ENCODE results near the gene TXNDC11.

TXNDC11 gene

GRCh38 chr16:11679941-11680911 lies 62.4 kb downstream of the TXNDC11 start:
- Mint-ChIP-seq H3K27ac (ENCODE audit: low read depth) (no peak overlapping the region), H3K27me3 (no peaks in the 10 kb centered on the region), H3K36me3 (ENCODE audit: insufficient read depth) (peaks cover 51% of the 10 kb centered on the region), H3K4me1 (peaks cover 33% of the 10 kb centered on the region), H3K4me3 (no peak overlapping the region), H3K9me3 (no peaks in the 10 kb centered on the region)
- ATAC-seq (replicated peaks; ENCODE audit: extremely low read depth, poor library complexity, severe bottlenecking) = no peak
- no peak for DNase-seq (ENCODE audit: low spot score in 2 of 2)

DNA sequence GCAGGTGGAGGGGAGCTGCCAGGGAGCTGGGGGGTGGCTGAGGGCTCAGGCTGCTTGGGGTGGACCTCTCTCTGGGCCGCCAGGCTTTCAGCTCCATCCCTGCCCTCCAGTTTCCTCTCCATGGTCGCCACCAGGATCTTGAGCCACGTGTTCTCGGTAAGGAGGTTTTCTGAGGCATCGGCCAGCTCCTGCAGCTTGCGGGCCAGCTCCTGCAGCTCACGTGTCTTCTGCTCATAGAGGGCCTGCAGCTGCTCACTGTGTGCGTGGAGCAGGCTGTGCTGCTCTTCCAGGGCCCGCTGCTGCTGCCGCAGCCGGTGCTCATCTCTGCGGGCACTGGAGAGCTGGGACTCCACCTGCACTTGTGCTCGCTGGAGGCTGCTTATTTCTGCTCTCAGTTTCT lies 63.4 kb downstream of the TXNDC11 start:
- DNase-seq (ENCODE audit: low spot score in 2 of 2) (no peak), ATAC-seq (replicated peaks; ENCODE audit: extremely low read depth, poor library complexity, severe bottlenecking) (no peak)
- H3K4me1 Mint-ChIP-seq = peaks cover 35% of the 10 kb centered on the region
- no peak overlapping the region for H3K4me3 Mint-ChIP-seq
- no peaks in the 10 kb centered on the region for H3K9me3 Mint-ChIP-seq
- H3K36me3 Mint-ChIP-seq (ENCODE audit: insufficient read depth) = peaks cover 46% of the 10 kb centered on the region
- H3K27ac Mint-ChIP-seq (ENCODE audit: low read depth) = no peak overlapping the region
- H3K27me3 Mint-ChIP-seq = no peaks in the 10 kb centered on the region

GRCh38 chr16:11677959-11678881 lies 64.4 kb downstream of the TXNDC11 start:
- H3K36me3 Mint-ChIP-seq (ENCODE audit: insufficient read depth) = peaks cover 37% of the 10 kb centered on the region
- peaks cover 39% of the 10 kb centered on the region for H3K4me1 Mint-ChIP-seq
- H3K9me3 Mint-ChIP-seq = no peaks in the 10 kb centered on the region
- no peak overlapping the region for H3K4me3 Mint-ChIP-seq
- DNase-seq (ENCODE audit: low spot score in 2 of 2) (no peak), ATAC-seq (replicated peaks; ENCODE audit: extremely low read depth, poor library complexity, severe bottlenecking) (no peak)
- no peaks in the 10 kb centered on the region for H3K27me3 Mint-ChIP-seq
- H3K27ac Mint-ChIP-seq (ENCODE audit: low read depth) = peak overlapping the region; percentile 62

- Mint-ChIP-seq H3K4me3 (no peak overlapping the region), H3K36me3 (ENCODE audit: insufficient read depth) (peaks cover 37% of the 10 kb centered on the region), H3K27me3 (no peaks in the 10 kb centered on the region), H3K9me3 (no peaks in the 10 kb centered on the region), H3K27ac (ENCODE audit: low read depth) (peak overlapping the region; percentile 62), H3K4me1 (peaks cover 47% of the 10 kb centered on the region)
- ATAC-seq (replicated peaks; ENCODE audit: extremely low read depth, poor library complexity, severe bottlenecking) = no peak
- no peak for DNase-seq (ENCODE audit: low spot score in 2 of 2)
Measured at GRCh38 chr16:11677451-11677951, 65.2 kb downstream of the TXNDC11 start.

GRCh38 chr16:11676799-11677198 lies 65.9 kb downstream of the TXNDC11 start:
- no peak for DNase-seq (ENCODE audit: low spot score in 2 of 2)
- Mint-ChIP-seq H3K27me3 (no peaks in the 10 kb centered on the region), H3K9me3 (no peaks in the 10 kb centered on the region), H3K27ac (ENCODE audit: low read depth) (no peak overlapping the region), H3K4me1 (peaks cover 49% of the 10 kb centered on the region), H3K36me3 (ENCODE audit: insufficient read depth) (peaks cover 35% of the 10 kb centered on the region), H3K4me3 (no peak overlapping the region)
- no peak for ATAC-seq (replicated peaks; ENCODE audit: extremely low read depth, poor library complexity, severe bottlenecking)

DNA sequence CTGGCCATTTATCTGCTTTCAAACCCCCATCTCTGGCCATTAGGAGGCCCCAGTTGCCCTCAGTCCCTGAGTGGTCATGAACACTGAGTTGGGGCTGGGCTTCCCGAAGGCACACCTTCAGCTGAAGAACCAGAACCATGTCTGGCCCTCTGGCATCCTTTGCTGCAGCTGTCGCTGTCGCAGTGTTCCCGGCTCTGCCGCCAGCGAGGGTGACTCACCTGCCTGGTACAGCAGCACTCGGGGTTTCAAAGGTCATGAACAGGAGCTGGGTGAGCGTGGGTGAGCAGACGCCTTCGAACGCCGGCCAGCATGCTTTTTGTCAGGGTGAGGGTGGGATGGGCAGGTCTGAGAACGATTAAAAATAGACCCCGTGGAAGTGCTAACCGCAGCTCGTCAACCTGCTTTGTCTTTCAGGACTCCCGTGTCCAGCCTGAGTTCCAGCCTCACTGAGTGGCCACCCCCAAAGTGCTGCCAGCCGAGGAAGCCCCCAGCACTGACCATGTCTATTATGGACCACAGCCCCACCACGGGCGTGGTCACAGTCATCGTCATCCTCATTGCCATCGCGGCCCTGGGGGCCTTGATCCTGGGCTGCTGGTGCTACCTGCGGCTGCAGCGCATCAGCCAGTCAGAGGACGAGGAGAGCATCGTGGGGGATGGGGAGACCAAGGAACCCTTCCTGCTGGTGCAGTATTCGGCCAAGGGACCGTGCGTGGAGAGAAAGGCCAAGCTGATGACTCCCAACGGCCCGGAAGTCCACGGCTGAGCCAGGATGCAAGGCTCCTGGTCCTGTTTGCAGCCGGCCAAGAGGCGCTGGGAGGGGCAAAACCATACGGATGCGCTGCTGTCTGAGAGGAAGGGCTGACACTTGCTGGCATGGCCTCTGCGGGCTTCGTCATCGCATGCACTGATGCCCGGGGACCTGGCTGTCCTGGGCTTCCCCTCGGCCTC lies 66.8 kb downstream of the TXNDC11 start:
- no peak overlapping the region for H3K27ac Mint-ChIP-seq (ENCODE audit: low read depth)
- H3K27me3 Mint-ChIP-seq = no peaks in the 10 kb centered on the region
- H3K4me3 Mint-ChIP-seq = no peak overlapping the region
- H3K36me3 Mint-ChIP-seq (ENCODE audit: insufficient read depth) = peaks cover 37% of the 10 kb centered on the region
- ATAC-seq (replicated peaks; ENCODE audit: extremely low read depth, poor library complexity, severe bottlenecking) = no peak
- no peaks in the 10 kb centered on the region for H3K9me3 Mint-ChIP-seq
- no peak for DNase-seq (ENCODE audit: low spot score in 2 of 2)
- H3K4me1 Mint-ChIP-seq = peaks cover 45% of the 10 kb centered on the region

DNA sequence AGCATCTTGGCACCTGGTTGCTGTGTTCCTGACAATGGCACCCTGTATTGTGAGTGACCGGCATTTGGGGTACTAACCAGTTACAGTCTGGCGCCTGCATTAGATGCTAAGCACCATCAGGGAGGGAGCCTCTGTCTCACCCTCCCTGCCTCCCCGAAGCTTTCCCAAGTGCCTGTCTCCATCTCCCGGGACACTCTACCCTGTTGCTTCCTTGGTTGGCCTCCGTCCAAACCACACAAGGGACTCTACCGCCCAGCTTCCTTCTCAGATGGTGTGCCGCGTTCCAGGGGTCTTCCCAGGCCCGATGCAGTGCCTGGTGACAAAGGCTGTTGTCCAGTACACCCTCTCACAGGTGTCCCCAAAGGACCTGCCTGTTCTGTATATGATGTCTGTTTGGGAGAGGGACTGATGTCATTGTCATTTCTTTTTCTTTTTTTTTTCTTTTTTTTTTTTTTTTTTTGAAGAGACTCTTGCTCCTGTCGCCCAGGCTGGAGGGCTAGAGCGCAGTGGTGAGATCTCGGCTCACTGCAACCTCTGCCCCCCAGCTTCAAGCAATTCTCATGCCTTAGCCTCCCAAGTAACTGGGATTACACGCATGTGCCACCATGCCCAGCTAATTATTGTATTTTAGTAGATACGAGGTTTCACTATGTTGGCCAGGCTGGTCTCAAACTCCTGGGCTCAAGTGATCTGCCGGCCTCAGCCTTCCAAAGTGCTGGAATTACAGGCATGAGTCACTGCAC lies 67.7 kb downstream of the TXNDC11 start:
- Mint-ChIP-seq H3K4me1 (peaks cover 53% of the 10 kb centered on the region), H3K36me3 (ENCODE audit: insufficient read depth) (peaks cover 39% of the 10 kb centered on the region), H3K27me3 (no peaks in the 10 kb centered on the region), H3K9me3 (no peaks in the 10 kb centered on the region), H3K27ac (ENCODE audit: low read depth) (peak overlapping the region; percentile 85), H3K4me3 (no peak overlapping the region)
- DNase-seq (ENCODE audit: low spot score in 2 of 2) (no peak), ATAC-seq (replicated peaks; ENCODE audit: extremely low read depth, poor library complexity, severe bottlenecking) (no peak)

- peaks cover 53% of the 10 kb centered on the region for H3K4me1 Mint-ChIP-seq
- peak overlapping the region; percentile 85 for H3K27ac Mint-ChIP-seq (ENCODE audit: low read depth)
- H3K36me3 Mint-ChIP-seq (ENCODE audit: insufficient read depth) = peaks cover 33% of the 10 kb centered on the region
- ATAC-seq (replicated peaks; ENCODE audit: extremely low read depth, poor library complexity, severe bottlenecking) (no peak), DNase-seq (ENCODE audit: low spot score in 2 of 2) (no peak)
- no peak overlapping the region for H3K4me3 Mint-ChIP-seq
- no peaks in the 10 kb centered on the region for H3K9me3 Mint-ChIP-seq
- no peaks in the 10 kb centered on the region for H3K27me3 Mint-ChIP-seq
Measured at GRCh38 chr16:11674001-11674817, 68.4 kb downstream of the TXNDC11 start.

DNA sequence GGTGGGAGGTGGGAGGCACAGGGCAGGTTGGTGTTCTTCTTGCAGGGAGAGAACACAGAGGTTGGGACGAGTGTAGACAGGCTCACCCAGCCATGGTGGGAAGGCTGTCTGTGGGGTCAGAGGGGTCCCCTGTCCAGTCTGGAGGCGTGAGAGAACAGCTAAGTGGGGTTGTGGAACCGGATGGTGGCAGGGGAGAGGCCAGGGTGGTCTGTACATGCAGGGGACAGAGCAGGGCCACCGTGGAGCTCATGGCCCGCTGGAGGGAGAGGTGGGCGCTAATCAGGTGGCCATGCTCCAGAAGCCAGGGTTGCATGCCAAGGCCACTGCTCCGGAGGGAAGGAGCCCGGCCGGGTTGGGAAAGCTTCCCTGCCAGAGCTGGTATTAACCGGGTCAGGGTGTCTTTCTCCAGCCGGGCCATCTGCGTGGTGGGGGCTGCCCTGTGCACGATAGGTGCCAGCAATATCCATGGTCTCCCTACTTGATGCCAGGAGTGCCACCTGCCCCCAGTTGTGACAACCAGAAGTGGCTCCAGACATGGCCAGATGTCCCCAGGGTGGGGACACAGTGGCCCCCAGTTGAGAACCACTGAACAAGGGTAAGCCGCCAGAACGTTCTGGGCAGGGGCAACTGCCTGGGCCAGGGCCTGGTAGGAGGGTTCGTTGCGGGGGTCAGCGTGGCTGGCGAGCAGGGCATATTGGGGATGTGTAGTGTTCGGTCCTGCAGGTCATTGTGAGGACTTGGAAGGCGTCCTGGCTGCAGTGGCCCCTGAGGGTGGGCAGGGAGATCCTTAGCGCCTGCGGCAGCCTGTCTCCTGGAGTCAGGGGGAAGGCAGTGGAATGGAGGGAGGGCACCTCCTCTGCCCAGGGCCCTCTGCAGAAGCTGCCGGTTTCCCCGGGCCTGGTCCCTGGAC lies 69.3 kb downstream of the TXNDC11 start:
- DNase-seq (ENCODE audit: low spot score in 2 of 2) (no peak), ATAC-seq (replicated peaks; ENCODE audit: extremely low read depth, poor library complexity, severe bottlenecking) (no peak)
- peak overlapping the region; percentile 59 for H3K4me3 Mint-ChIP-seq
- no peak overlapping the region for H3K27ac Mint-ChIP-seq (ENCODE audit: low read depth)
- peaks cover 50% of the 10 kb centered on the region for H3K4me1 Mint-ChIP-seq
- H3K27me3 Mint-ChIP-seq = no peaks in the 10 kb centered on the region
- peaks cover 25% of the 10 kb centered on the region for H3K36me3 Mint-ChIP-seq (ENCODE audit: insufficient read depth)
- H3K9me3 Mint-ChIP-seq = no peaks in the 10 kb centered on the region

All from central memory CD8-positive, alpha-beta T cell (primary cell).